CD4-positive, alpha-beta T cell treated with Interleukin-15 for 4 hours (primary cell): ENCODE measurements around the gene LORICRIN.

Source experiments
- DNase-seq: peaks from one replicate; pipeline ENCODE4 v3.0.0-alpha.2; 2020; ENCODE audit warnings: low spot score

LORICRIN gene

DNA sequence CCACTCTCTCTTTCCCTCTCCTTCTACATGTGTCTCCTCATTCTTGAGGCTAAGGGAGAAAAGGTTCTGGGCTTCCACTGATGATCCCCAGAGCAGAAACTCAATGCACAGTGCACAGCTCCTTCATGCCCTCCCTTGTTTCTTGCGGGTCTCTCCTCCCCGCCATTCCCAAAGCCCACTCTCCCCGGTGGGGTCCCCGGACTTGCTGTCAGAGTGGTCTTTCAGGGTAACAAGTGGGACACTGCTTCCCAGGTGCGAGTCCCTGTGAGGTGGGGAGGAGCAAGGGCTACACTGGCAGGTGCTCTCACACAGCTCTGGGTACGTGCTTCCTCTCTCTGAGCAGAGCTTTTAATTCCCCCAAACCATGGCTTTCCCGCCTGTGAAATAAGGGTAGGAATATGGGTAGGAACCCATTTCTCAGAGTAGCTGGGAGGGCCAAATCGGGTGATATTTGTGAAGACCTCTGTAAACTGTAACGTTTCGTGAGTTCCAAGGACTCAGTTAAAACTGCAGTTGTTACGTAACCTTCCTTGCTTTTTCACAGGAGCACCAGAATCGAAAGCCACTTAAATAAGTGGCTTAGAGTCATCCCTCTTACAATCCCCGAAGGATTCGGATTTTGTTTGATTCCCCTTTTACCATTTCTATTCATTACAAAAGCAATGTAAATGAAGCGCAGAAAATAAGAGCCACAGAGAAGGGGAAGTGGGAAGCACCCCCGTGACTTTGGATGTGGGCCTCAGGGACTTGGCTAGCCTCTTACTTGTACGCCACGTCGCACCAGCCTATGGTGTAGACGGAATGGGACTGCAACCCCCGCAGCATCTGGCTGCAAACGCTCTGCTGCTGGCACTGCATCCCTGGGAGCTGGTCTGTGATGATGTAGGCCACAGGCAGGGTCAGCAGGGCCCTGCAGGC is 47.1 kb downstream of the LORICRIN start:
- no peak for DNase-seq

DNA sequence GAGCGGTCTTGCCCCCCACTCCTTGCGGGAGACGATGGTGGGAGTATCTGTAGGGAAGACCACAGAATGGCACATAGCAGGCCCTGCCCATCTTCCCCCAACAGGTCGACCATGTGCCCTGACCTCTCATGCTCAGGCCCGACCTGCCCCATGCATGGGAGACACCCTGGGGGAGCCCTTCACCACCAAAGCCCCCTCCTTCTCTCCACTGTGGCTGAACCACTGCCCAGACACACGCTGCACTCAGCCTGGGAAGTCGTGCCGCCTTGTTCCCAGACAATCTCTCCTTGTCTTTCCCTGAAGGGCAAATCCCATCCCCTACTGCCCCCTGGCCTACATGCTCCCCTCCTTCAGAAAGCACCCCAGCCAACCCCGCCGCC is 47.7 kb downstream of the LORICRIN start:
- DNase-seq: no peak

GRCh38 chr1:153308540-153308939 is 49.1 kb downstream of the LORICRIN start:
- DNase-seq: no peak

GRCh38 chr1:153309441-153309840 is 50.0 kb downstream of the LORICRIN start:
- DNase-seq: no peak

DNA sequence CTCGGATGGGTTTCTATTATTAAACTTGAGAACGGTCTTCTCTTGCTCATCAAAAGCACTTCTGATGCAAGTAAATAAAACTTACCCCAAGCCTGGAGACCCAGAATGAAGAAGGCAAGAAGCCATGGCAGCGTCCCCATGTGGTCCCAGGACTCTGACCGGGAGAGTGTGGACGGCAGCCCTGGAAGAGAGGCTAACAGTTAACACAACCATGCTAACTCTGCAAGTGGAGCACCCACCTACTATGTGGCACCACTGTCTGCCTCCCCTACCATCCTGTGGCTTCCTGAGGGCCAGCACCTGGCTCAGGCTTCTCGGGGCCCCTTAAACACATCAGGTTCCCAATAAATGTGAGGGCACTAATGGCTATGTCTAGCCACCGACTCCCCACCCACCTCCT is 51.0 kb downstream of the LORICRIN start:
- DNase-seq: no peak
